Left ventricle myocardium inferior (tissue), 1 donor: ENCODE results near the gene SYK. TPM values are rescaled to one million over a fixed set of nuclear protein-coding genes. Genes with fewer than 3 reads are reported as not detected.
A peak's percentile ranks its signal among the peaks of the same experiment; 100 is the strongest.
"Not testable (repeated sequence)": the region's sequence is repeated elsewhere in the genome, so short reads cannot be mapped to it uniquely, and the experiment has no call there.

Source experiments
- DNase-seq: peaks from one replicate; pipeline ENCODE4 v3.0.0-alpha.2; 2020
- H3K27ac ChIP-seq: fragments of 200-600 bp; replicated peaks from 2 replicates; pipeline ENCODE4 v1.8.0; 2021
- H3K27me3 ChIP-seq: fragments of 200-600 bp; 2 replicates; pipeline ENCODE4 v1.8.0; 2021; ENCODE audit warnings: low read depth
- H3K36me3 ChIP-seq: fragments of 200-600 bp; 2 replicates; pipeline ENCODE4 v1.8.0; 2021
- H3K4me1 ChIP-seq: fragments of 200-600 bp; 2 replicates; pipeline ENCODE4 v1.8.0; 2021
- H3K4me3 ChIP-seq: fragments of 200-600 bp; 2 replicates; pipeline ENCODE4 v1.8.0; 2021; ENCODE audit warnings: mild to moderate bottlenecking, moderate library complexity
- H3K9me3 ChIP-seq: fragments of 200-600 bp; replicated peaks from 2 replicates; pipeline ENCODE4 v1.8.0; 2021
- CTCF ChIP-seq: fragments of 200-600 bp; IDR thresholded peaks from 2 replicates; pipeline ENCODE4 v1.8.0; 2021; ENCODE audit warnings: antibody characterized with exemption, mild to moderate bottlenecking, borderline replicate concordance
- intact Hi-C: fragments of 100-400 bp; cut with micrococcal nuclease; formaldehyde crosslinking; loops from one replicate; pipeline ENCODE4 v1.11.0; 2022
- long read RNA-seq: library from polyadenylated mRNA; unstranded; transcript quantifications from one replicate; pipeline ENCODE4 v2.0.0, GENCODE V29; 2021
- total RNA-seq: library from RNA; stranded (reverse); fragmentation: NEBNext Ultra II Directional; extraction: Animal tissue kit (Norgen Biotek cat#: 25700); gene quantifications from one replicate; pipeline ENCODE4 v1.2.1, GENCODE V29; 2021
- donor health status: DM: no; HTN: yes; CAD: no; lungs with severe emphysema.

Gene SYK
- total RNA-seq = 5.4 TPM
- long read RNA-seq, full-length matches to known transcripts = 4 of 4 reads
- long read RNA-seq, partial matches to known transcripts = 0 of 4 reads
- long read RNA-seq, other reads (novel, unspliced or antisense) = 0 of 4 reads

GRCh38 chr9:90801241-90801972 is at the start of gene SYK:
Gene SYK, plus strand, starts transcription at chr9:90801819. Its CDS starts 42,080 bp downstream, at chr9:90843899.
- H3K4me3 ChIP-seq = peak within 1 kb of the TSS; percentile 59
- intact Hi-C loops = no loop called here
- peak within 1 kb of the TSS; percentile 50 for H3K27ac ChIP-seq

GRCh38 chr9:90755514-90756371 is 45.9 kb upstream of the SYK start:
- H3K27me3 ChIP-seq, H3K9me3 ChIP-seq, H3K27ac ChIP-seq, DNase-seq, H3K4me1 ChIP-seq, H3K36me3 ChIP-seq, H3K4me3 ChIP-seq, intact Hi-C loops: not testable (repeated sequence)
- TF ChIP-seq CTCF = peak; percentile 56

More at GRCh38 chr9:90801241-90801972, at the start of gene SYK:
- DNase-seq = peak; percentile 60
- Histone ChIP-seq H3K4me1 (peaks cover 11% of the 10 kb centered on the region), H3K27me3 (peaks cover 97% of the 10 kb centered on the region), H3K36me3 (no peaks in the 10 kb centered on the region), H3K9me3 (no peaks in the 10 kb centered on the region)
- TF ChIP-seq CTCF = no peak

GRCh38 chr9:90760577-90760976 is 41.0 kb upstream of the SYK start:
- H3K4me3 ChIP-seq, intact Hi-C loops, H3K9me3 ChIP-seq: not testable (repeated sequence)

GRCh38 chr9:90766731-90767130 is 34.9 kb upstream of the SYK start:
- H3K27me3 ChIP-seq = peaks cover 7% of the 10 kb centered on the region
- no peak for TF ChIP-seq CTCF
- no peaks in the 10 kb centered on the region for H3K36me3 ChIP-seq
- intact Hi-C loops = no loop called here
- no peaks in the 10 kb centered on the region for H3K4me1 ChIP-seq
- H3K27ac ChIP-seq = no peak overlapping the region
- DNase-seq = no peak
- peaks cover 20% of the 10 kb centered on the region for H3K9me3 ChIP-seq
- H3K4me3 ChIP-seq = no peak overlapping the region

More at GRCh38 chr9:90760577-90760976, 41.0 kb upstream of the SYK start:
- not testable (repeated sequence) for H3K4me1 ChIP-seq, DNase-seq, H3K27ac ChIP-seq, H3K36me3 ChIP-seq, H3K27me3 ChIP-seq

GRCh38 chr9:90767523-90768100 is 34.0 kb upstream of the SYK start:
- no peak for TF ChIP-seq CTCF
- Histone ChIP-seq H3K27ac (no peak overlapping the region), H3K9me3 (peaks cover 20% of the 10 kb centered on the region), H3K4me1 (no peaks in the 10 kb centered on the region), H3K36me3 (no peaks in the 10 kb centered on the region), H3K27me3 (peaks cover 7% of the 10 kb centered on the region), H3K4me3 (no peak overlapping the region)
- intact Hi-C loops = no loop called here
- DNase-seq = no peak
